BLaER1 treated with 17β-estradiol and CSF1 and Interleukin-3, amounts not matched to agents 10 nM and 100 nM (cell line): ENCODE measurements around the gene IGF2BP2.
"Not testable (repeated sequence)": the region's sequence is repeated elsewhere in the genome, so short reads cannot be mapped to it uniquely, and the experiment has no call there.

Experiments used
- H3K27ac ChIP-seq, 11 experiments: shearing (Covaris generic); formaldehyde crosslinking; 2 replicates each; pipeline ENCODE4 v1.8.1; 2022
- H3K27me3 ChIP-seq, 11 experiments: shearing (Covaris generic); formaldehyde crosslinking; 2 replicates each; pipeline ENCODE4 v1.8.1; 2022
- H3K36me3 ChIP-seq, 11 experiments: shearing (Covaris generic); formaldehyde crosslinking; 2 replicates each; pipeline ENCODE4 v1.8.1; 2022
- H3K4me1 ChIP-seq, 10 experiments: shearing (Covaris generic); formaldehyde crosslinking; 2 replicates each; pipeline ENCODE4 v1.8.1; 2022
- H3K4me2 ChIP-seq, 11 experiments: shearing (Covaris generic); formaldehyde crosslinking; 2 replicates each; pipeline ENCODE4 v1.8.1; 2022
- H3K4me3 ChIP-seq, 10 experiments: shearing (Covaris generic); formaldehyde crosslinking; 2 replicates each; pipeline ENCODE4 v1.8.1; 2022
- H3K9ac ChIP-seq, 11 experiments: shearing (Covaris generic); formaldehyde crosslinking; 2 replicates each; pipeline ENCODE4 v1.8.1; 2022
- H3K9me3 ChIP-seq, 11 experiments: shearing (Covaris generic); formaldehyde crosslinking; replicated peaks in 1 of 11; 2 replicates each; pipeline ENCODE4 v1.8.1; 2022
- H4K20me1 ChIP-seq, 11 experiments: shearing (Covaris generic); formaldehyde crosslinking; 2 replicates each; pipeline ENCODE4 v1.8.1; 2022
- Cebpa-rat ChIP-seq, 11 experiments: shearing (Covaris generic); IDR thresholded peaks; 2 replicates each; pipeline ENCODE4 v1.8.1; 2022

IGF2BP2 gene

GRCh38 chr3:185796431-185797107 lies 28.3 kb downstream of the IGF2BP2 start:
- TF ChIP-seq Cebpa-rat (IDR thresholded peaks at IDR 0.05) = no peak
- Histone ChIP-seq H3K27ac (no peak overlapping the region), H3K4me1 (peaks cover 0 to 15% (median 5%) of the 10 kb centered on the region in 10 experiments; a peak in 8 of 20 replicates), H3K9ac (no peak overlapping the region), H3K36me3 (no peaks in the 10 kb centered on the region), H3K27me3 (no peaks in the 10 kb centered on the region), H3K9me3 (peaks cover 0 to 14% (median 8%) of the 10 kb centered on the region in 11 experiments; a peak in 12 of 22 replicates), H3K4me2 (no peak overlapping the region), H3K4me3 (no peak overlapping the region), H4K20me1 (no peaks in the 10 kb centered on the region)

- H3K27me3 ChIP-seq = no peaks in the 10 kb centered on the region
- H3K4me3 ChIP-seq = no peak overlapping the region
- H3K27ac ChIP-seq = no peak overlapping the region
- no peaks in the 10 kb centered on the region for H3K9me3 ChIP-seq
- H3K9ac ChIP-seq = no peak overlapping the region
- TF ChIP-seq Cebpa-rat (IDR thresholded peaks at IDR 0.05) = no peak
- H3K36me3 ChIP-seq = no peaks in the 10 kb centered on the region
- no peak overlapping the region for H3K4me2 ChIP-seq
- H3K4me1 ChIP-seq = peaks cover 0 to 9% (median 0%) of the 10 kb centered on the region in 10 experiments; a peak in 1 of 20 replicates
- no peaks in the 10 kb centered on the region for H4K20me1 ChIP-seq
These were observed 31.5 kb downstream of the IGF2BP2 start for GRCh38 chr3:185793381-185793780.

- H3K4me1 ChIP-seq = peaks cover 0 to 9% (median 0%) of the 10 kb centered on the region in 10 experiments; a peak in 1 of 20 replicates
- H3K4me3 ChIP-seq = no peak overlapping the region
- no peak overlapping the region for H3K27ac ChIP-seq
- no peaks in the 10 kb centered on the region for H3K9me3 ChIP-seq
- H3K4me2 ChIP-seq = no peak overlapping the region
- no peaks in the 10 kb centered on the region for H4K20me1 ChIP-seq
- no peak for TF ChIP-seq Cebpa-rat (IDR thresholded peaks at IDR 0.05)
- no peak overlapping the region for H3K9ac ChIP-seq
- H3K36me3 ChIP-seq = no peaks in the 10 kb centered on the region
- no peaks in the 10 kb centered on the region for H3K27me3 ChIP-seq
These were observed 31.9 kb downstream of the IGF2BP2 start for GRCh38 chr3:185792955-185793354.

- peaks cover 0 to 8% (median 0%) of the 10 kb centered on the region in 10 experiments; a peak in 1 of 20 replicates for H3K4me1 ChIP-seq
- H4K20me1 ChIP-seq = no peaks in the 10 kb centered on the region
- no peak overlapping the region for H3K4me3 ChIP-seq
- H3K27ac ChIP-seq = no peak overlapping the region
- H3K27me3 ChIP-seq = no peaks in the 10 kb centered on the region
- no peak overlapping the region for H3K9ac ChIP-seq
- TF ChIP-seq Cebpa-rat (IDR thresholded peaks at IDR 0.05) = no peak
- H3K36me3 ChIP-seq = no peaks in the 10 kb centered on the region
- H3K4me2 ChIP-seq = no peak overlapping the region
- no peaks in the 10 kb centered on the region for H3K9me3 ChIP-seq
These were observed 34.7 kb downstream of the IGF2BP2 start for GRCh38 chr3:185789891-185790830.

GRCh38 chr3:185789134-185789533 lies 35.7 kb downstream of the IGF2BP2 start:
- Histone ChIP-seq H4K20me1 (no peaks in the 10 kb centered on the region), H3K9ac (no peak overlapping the region), H3K36me3 (no peaks in the 10 kb centered on the region), H3K4me3 (no peak overlapping the region), H3K4me1 (no peaks in the 10 kb centered on the region), H3K27ac (no peak overlapping the region), H3K4me2 (no peak overlapping the region), H3K9me3 (no peaks in the 10 kb centered on the region), H3K27me3 (no peaks in the 10 kb centered on the region)
- TF ChIP-seq Cebpa-rat (IDR thresholded peaks at IDR 0.05) = no peak

GRCh38 chr3:185788292-185788691 lies 36.5 kb downstream of the IGF2BP2 start:
- H3K4me1 ChIP-seq = no peaks in the 10 kb centered on the region
- H3K4me3 ChIP-seq = no peak overlapping the region
- no peaks in the 10 kb centered on the region for H3K27me3 ChIP-seq
- H3K27ac ChIP-seq = no peak overlapping the region
- H3K36me3 ChIP-seq = no peaks in the 10 kb centered on the region
- no peak overlapping the region for H3K9ac ChIP-seq
- no peak for TF ChIP-seq Cebpa-rat (IDR thresholded peaks at IDR 0.05)
- no peaks in the 10 kb centered on the region for H3K9me3 ChIP-seq
- no peak overlapping the region for H3K4me2 ChIP-seq
- H4K20me1 ChIP-seq = no peaks in the 10 kb centered on the region

- Histone ChIP-seq H3K4me1 (peaks cover under 1 to 6% (median 3%) of the 10 kb centered on the region in 10 experiments; a peak in 15 of 20 replicates), H4K20me1 (no peaks in the 10 kb centered on the region), H3K36me3 (no peaks in the 10 kb centered on the region), H3K9ac (no peak overlapping the region), H3K9me3 (no peaks in the 10 kb centered on the region), H3K4me3 (no peak overlapping the region), H3K27me3 (no peaks in the 10 kb centered on the region), H3K4me2 (no peak overlapping the region), H3K27ac (no peak overlapping the region)
- TF ChIP-seq Cebpa-rat (IDR thresholded peaks at IDR 0.05) = no peak
These were observed 37.6 kb downstream of the IGF2BP2 start for GRCh38 chr3:185786956-185787877.

GRCh38 chr3:185786258-185786657 lies 38.6 kb downstream of the IGF2BP2 start:
- H3K4me1 ChIP-seq = peaks cover 7 to 15% (median 13%) of the 10 kb centered on the region in 10 experiments; a peak in 16 of 20 replicates
- H3K9ac ChIP-seq, H3K4me2 ChIP-seq, H3K27ac ChIP-seq, H3K4me3 ChIP-seq, H3K27me3 ChIP-seq, H4K20me1 ChIP-seq, H3K36me3 ChIP-seq, H3K9me3 ChIP-seq: not testable (repeated sequence)

GRCh38 chr3:185784317-185784716 lies 40.5 kb downstream of the IGF2BP2 start:
- Histone ChIP-seq H3K9me3 (no peaks in the 10 kb centered on the region), H3K27me3 (no peaks in the 10 kb centered on the region), H3K4me2 (no peak overlapping the region), H3K4me1 (peaks cover 7 to 20% (median 17%) of the 10 kb centered on the region in 10 experiments; a peak in 16 of 20 replicates), H4K20me1 (no peaks in the 10 kb centered on the region), H3K36me3 (no peaks in the 10 kb centered on the region), H3K9ac (no peak overlapping the region), H3K4me3 (no peak overlapping the region), H3K27ac (no peak overlapping the region)
- no peak for TF ChIP-seq Cebpa-rat (IDR thresholded peaks at IDR 0.05)
